HG02938 (cell line): ENCODE data around the gene PMM1.
"Not testable (repeated sequence)": the region's sequence is repeated elsewhere in the genome, so short reads cannot be mapped to it uniquely, and the experiment has no call there.

ENCODE experiments used
- ATAC-seq: cut with Tn5 transposase; IDR thresholded peaks from one replicate; pipeline ENCODE4 v1.9.1; 2021; ENCODE audit warnings: mild to moderate bottlenecking, moderate library complexity; ENCODE audit not compliant: unreplicated experiment

The PMM1 gene

DNA sequence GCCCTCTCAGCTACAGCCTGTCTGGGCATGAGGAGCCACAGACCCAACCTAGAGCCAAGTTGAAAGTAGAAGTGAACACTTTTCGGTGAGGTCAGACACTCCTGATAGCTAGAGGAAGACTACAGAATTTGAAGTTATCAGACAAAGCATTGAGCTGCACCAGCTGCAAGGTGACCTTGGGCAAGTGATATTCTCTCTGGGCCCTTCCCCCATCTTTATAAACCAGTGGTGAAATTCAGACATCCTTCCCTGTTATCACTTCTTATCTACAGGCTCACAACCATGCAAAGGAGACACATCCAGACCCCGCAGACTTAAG, 8.0 kb upstream of the PMM1 start:
- ATAC-seq: no peak

DNA sequence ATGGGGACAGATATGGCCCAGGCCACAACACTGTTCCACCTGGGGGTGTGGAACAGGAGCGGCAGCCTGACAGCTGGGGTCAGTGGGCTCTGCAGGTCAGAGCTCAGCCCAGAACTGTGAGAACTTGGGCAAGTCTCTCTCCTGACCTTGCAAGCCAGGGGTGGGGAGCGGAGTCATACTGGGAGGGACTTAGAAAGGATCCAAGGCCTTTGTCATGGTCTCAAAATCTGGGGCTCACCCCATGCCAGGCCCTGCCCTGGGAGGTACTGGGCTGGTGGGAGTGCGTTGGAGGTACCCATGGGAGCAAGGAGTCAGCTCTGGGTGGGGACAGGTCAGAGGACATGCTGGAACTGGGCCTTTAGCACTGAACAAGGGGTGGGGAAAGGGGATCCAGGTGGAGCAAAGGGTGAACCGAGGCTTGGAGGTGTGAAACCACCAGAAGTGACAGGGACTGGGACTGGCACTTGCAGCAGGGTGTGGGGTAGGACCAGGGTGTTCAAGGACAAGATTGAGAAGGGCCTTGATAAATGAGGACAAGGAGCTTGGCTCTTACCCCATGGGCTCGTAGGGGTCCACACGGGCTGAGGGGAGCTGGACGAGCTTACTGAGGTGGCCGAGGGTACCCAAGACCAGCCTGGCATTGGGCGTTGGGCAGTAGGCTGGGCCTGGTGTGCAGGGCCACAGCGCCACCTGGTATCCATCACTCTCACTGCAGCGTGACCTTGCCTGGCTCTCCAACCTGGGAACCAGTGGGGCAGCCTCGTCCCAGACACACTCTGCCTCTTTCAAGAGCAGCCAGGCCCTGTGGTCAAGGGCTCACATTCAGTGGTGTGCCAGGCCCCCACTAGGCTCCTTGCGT, 7.4 kb upstream of the PMM1 start:
- ATAC-seq: no peak

DNA sequence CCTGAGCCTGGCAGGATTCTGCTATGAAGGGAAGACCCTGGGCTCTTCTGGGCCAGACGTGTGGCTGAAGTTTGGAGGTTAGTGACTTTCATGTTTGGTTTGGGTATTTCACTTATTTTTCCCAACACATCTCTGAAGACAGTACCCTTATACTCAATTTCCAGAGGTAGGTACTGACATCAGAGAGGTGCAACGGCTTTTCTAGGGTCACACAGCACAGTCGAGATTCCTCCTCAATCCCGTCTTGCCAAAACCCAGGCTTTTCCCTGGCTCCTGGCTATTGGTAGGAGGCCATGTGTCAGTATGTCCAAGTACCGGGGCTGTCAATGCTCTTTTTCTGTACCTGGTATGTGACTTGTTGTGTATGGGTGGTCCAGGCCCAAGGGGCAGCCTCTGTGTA, 6.1 kb upstream of the PMM1 start:
- no peak for ATAC-seq

DNA sequence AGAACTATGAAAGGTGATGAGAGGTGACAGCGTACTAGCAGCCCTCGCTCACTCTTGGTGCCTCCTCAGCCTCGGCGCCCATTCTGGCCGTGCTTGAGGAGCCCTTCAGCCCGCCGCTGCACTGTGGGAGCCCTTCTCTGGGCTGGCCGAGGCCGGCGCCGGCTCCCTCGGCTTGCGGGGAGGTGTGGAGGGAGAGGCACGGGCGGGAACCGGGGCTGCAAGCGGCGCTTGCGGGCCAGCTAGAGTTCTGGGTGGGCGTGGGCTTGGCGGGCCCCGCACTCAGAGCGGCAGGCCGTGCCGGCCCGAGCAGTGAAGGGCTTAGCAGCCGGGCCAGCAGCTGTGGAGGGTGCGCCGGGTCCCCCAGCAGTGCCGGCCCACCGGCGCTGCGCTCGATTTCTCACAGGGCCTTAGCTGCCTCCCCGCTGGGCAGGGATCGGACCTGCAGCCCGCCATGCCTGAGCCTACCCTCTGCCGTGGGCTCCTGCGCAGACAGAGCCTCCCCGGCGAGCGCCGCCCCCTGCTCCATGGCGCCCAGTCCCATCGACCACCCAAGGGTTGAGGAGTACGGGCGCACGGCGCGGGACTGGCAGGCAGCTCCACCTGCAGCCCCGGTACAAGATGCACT, 3.8 kb upstream of the PMM1 start:
- not testable (repeated sequence) for ATAC-seq

DNA sequence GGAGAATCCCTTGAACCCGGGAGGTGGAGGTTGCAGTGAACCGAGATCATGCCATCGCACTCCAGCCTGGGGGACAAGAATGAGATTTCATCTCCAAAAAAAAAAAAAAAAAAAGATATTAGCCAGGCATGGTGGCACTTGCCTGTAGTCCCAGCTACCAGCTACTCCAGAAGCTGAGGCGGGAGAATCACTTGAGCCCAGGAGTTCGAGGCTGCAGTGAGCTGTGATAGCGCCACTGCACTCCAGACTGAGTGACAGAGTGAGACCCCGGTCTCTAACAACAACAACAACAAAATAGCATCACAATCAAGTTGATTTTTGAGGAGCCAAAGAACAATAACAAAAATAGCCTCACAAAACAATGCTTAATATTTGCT, 2.3 kb downstream of the PMM1 start:
- no peak for ATAC-seq

DNA sequence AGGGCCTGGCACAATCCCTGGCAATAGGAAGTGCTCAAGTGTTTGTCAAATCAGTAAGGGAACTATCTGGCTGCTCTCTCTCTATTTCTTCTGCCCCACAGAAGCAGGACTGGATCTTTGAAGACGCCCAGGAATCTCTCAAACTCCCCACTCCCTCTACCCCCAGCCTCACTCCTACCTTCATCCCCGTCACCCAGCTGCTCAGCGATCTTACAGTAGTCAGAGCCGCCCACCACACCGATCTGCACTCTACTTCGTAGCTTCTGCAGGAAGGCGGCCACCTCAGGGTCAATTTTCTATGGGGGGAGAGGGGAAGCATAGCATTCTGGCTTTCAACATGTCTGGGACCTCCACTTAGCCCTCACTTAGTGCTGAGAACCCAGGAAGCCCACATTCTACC, 3.7 kb downstream of the PMM1 start:
- no peak for ATAC-seq

DNA sequence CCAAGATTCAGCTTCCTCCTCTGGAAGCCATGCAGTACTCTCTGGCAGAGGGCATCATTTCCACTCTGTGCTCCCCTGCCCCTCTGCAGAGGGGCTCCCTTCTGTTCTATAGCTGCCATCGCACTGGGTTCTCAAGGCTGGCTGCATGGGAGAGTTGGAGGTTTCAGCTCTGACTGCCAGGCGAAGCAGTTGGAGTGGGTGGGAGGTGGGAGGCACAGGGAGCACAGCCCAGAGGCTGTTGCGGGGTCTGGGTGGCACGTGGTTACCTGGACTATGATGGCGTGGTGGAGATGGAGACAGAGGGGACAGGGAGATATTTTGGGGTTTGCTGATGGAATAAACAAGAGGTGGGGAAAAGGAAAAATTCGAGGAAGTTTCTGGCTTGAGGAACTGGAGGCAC, 4.8 kb downstream of the PMM1 start:
- no peak for ATAC-seq

DNA sequence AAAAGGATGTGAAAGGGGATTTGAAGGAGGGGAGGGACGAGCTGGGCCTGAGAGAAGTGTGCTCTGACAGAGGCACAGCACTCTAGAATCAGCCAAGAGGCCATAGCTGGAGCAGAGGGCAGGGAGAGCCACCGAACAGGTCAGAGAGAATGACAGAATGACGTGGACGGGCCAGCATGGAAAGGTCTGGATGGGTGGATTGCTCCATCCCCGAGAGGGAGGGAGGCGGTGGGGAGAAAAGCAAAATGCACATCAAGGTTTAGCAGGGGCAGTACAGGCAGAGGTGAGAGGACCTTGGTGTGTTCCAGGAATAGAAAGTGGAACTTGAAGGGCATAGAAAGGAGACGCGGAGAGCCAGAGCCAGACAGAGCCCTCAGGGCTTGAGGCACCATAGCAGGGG, 6.9 kb downstream of the PMM1 start:
- ATAC-seq: no peak

DNA sequence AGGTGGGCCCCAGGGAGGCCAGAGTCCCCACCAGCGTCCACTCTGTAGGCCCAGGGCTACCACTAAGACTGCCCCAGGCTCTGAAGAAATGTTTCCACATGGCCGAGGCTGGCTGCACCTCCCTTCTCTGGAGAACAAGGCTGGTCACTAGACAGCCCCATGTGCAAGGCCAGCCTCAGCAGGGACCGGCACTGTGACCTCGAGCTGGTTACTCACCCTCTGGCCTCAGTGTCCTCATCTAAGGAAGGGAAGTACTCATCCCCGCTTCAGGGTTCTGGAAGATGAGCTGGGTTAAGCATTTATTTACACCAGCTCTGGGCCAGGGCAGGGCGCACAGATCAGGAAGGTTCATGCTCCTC, 9.7 kb downstream of the PMM1 start:
- ATAC-seq: no peak

DNA sequence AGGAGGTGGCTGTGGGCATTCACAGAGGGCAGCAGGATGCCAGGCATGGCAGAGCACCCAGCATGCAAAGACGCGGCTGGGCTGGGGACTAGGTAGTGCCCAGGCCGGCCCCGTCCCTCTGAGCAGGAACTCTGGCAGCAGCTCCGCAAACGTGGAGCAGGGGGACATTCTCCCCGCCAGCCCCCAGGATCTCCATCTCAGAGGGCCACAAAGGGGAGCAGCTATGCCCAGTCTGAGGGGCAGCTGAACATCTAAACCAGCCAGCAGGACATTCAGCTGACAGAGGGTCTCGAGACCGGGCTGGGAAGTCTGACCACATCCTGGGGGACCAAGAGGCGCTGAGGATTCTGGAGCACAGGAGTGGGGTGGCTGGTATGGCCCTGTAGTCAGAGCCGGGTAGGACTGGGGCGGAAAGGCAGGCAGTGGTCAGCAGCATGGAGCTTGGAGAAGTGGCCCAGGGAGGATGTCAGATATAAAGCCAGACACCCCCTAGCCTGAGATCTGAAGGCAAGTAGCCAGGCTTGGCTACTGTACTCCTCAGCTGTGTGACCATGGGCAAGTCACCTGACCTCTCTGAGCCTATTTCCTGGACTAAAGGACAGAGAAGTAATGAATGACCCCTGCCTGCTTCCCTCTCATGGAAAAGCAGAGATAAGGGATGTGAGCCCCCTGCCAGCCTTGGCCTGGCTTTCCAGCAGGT, 10.2 kb downstream of the PMM1 start:
- no peak for ATAC-seq

DNA sequence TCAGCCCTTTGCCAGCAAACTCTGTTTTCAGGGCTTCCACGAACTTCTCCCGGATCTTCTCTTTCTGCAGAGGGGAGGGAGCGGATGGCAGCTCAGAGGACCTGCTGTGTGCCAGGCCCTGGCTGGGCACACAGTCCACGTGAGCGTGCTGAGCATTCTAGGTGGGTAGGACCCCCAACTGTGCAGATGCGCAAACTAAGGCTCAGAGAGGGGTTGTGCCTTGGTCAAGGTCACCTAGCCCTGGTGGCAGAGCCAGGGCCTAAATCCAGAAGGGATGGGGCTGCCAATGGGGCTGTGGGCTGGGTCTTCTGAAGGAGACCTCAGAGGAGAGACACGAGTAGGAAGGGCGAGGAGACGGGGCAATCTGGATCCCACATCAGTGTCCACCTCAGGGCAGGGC, 10.8 kb downstream of the PMM1 start:
- ATAC-seq: no peak

DNA sequence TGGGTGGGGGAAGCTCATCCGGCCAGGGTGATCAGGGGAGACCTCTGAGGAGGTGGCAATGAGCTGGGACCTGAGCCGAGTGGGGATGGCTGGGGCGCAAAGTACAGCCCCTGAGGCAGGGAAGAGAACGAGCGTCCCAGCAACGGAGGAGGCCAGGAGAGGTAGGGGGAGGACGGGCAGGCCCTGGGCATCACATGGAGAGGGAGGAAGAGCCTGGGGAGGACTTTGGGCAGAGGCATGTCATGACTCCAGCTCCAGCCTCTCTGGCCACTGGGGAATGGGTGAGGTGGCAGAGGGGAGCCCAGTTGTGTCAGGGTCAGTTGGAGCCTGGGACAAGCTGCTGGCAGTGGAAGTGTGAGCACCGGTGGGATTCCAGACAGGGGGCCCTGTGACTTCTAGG, 11.5 kb downstream of the PMM1 start:
- ATAC-seq: no peak

DNA sequence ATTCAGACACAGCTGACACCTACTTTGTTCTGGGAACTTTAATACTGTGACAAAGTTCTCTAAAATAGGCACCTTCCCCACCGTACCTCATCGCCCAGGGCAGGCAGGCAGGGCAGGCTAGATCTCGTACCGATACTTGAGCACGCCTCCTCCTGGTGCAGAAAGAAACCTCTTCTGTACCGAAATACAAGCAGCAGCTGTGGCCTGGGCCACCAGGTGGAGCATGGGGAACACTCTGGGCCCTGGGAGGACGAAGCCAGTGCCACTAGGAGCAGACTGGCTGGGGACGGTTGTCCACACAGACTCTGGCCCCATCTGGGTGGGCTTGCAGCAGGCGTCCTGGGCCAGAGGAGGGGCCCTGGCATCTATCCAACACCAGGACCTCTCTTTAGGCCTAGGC, 12.8 kb downstream of the PMM1 start:
- ATAC-seq: no peak

DNA sequence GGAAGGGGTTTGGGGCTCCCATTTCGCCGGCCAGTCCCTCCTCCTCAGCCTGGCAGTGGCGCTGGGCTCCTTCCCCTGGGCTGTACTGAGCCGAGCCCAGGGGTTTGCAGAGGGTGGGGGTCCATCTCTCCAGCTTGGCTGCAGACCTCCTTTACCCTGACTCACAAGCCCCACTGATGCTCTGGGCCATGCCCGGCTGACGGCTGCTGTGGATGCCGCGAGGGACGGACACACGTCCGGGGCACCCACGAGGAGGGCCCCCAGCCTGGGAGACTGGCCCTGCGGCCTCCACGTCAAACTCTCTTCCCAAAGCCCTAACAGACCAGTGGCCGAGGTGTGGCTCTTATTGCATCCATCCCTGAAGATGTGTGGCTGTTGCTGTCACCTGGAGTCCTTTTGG, 14.1 kb downstream of the PMM1 start:
- no peak for ATAC-seq

DNA sequence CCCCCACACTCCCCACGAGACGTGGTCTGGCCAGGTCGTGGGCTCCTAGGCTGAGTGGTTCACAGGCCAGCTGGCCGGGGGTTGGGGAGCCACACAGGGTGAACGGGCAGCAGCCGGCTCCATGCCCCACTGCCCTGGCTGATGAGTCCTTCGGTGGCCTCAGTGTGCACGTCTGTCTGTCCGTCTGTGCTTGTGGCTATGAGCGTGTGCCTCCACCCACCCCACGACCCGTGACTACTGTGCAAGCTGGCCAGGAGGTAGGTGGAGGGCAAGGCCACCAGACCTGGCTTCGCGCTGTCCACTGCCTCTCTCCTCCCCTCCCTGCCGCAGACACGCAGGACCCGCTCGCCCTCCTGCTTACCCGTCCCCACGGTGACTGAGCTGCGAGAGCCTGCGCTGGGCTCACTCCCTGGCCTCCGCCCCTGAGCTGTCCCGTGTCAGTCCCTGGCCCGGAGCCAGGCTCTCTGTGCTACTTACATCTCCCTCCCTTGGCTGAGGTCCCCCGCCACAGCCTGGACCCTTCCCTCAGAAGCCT, 14.7 kb downstream of the PMM1 start:
- ATAC-seq: no peak

DNA sequence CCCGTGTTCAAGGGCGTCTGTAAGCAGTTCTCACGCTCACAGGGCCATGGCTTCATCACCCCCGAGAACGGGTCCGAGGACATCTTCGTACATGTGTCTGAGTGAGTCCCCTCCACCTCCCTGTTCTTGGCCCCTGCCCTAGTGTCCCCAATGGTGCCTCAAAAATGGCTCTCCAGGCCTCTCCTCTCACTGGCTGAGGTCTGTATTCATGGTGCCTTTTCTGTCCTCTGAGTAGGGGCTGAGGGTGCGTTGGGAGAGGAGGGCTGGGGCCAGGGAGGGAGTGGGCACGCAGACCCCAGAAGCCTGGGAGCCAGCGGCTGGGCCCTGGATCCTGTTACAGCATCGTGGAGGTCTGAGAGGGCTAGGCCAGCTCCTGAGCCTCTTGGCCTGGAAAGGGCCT, 16.0 kb downstream of the PMM1 start:
- no peak for ATAC-seq

DNA sequence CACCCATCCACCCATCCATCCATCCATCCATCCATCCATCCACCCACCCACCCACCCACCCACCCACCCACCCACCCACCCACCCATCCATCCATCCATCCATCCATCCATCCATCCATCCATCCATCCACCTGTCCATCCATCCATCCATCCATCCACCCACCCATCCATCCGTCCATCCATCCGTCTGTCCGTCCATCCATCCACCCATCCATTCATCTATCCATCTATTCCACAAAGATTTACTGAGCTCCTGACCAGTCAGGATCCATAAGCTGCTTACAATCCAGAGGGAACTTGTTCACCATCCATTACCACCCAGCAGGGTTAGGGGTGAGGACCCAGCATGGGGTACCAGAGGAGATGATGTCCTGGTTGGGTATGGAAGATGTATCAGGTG, 17.3 kb downstream of the PMM1 start:
- ATAC-seq: not testable (repeated sequence)

DNA sequence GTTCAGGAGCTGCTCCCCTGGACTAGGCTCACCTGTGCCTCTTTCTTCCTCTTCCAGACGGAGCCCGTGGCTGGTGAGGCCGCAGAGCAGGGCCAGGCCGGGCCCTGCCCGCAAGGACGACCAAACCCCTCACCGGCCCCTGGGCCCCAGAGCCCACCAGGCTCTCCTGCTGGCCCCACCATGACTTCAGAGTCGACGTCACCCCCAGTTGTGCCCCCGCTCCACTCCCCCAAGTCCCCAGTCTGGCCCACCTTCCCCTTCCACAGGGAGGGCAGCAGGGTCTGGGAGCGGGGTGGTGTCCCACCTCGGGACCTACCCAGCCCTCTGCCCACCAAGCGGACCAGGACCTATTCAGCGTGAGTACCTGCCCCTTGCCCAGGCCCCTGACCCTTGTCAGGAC, 17.9 kb downstream of the PMM1 start:
- no peak for ATAC-seq

DNA sequence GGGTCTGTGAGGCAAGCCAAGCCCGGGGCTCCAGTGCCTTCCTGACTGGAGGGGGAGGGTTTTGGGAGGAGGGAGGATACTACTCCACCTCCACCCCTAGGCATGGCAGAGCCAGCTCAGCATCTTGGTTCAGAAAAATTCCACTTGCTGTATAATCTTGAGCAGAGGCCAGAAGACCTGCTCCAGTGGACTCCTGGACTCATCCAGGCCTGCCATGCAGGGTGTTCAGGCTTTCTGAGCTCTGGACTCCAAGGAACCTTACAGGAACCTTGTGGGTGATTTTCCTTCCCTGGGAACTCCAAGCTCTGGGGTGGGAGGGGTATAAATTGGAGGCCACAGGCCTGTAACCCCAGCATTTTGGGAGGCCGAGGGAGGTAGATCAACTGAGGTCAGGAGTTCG, 19.4 kb downstream of the PMM1 start:
- ATAC-seq: no peak

DNA sequence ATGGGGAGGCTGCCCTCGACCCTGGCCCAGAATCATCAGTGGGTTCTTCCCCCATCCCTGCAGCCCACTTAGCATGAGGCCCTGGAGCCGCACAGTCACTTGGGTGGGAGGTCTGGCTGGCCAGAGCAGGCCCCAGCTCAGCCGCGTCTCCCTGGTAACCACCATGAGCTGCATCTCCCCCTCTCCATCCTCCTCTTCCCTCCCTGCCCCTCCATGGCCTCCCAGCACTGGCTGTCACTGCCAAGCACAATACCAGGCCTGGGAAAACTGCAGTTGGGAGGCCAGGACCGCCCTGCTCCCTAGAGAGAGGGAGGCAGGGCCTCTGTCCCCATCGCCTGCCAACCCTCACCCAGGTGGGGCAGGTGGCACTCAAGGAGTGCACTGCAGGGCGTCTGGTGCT, 20.8 kb downstream of the PMM1 start:
- ATAC-seq: no peak

DNA sequence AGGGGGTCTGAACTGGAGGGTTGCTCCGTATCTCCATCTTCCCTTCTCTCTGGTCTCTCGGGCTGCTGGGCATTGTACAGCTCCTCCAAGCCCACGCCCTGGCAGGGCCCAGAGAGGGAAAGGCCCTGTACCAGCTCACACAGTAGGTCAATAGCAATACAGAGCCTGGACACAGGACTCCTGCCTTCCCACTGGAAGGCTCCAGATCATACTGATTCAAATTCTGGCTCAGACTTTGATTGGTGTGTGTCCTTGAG, 22.2 kb downstream of the PMM1 start:
- ATAC-seq: no peak

DNA sequence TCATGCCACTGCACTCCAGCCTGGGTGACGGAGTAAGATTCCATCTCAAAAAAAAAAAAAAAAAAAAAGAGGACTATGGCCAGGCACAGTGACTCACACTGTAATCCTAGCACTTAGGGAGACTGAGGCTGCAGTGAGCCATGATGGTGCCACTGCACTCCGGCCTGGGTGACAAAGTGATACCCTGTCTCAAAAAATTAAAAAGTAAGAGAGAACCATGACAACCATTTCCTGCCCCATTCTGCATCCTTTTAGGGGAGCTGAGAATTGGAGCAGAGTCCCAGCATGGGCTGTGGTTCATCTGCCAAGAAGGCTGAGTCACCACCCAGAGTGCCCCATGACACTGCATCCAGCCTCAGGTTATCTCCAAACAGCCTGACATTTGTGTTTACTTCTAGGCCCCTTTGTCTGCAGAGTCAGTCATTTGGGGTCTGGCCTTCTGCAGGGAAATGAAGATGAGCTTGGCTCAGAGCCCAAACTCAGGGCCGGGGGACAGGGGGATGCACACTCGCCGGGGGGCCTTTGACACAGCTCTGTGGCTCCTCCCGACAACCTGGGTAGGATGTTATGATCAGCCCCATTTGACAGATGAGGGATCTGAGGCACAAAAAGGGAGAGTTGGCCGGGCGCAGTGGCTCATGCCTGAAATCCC, 24.1 kb downstream of the PMM1 start:
- ATAC-seq: no peak
